Stimulated activated naive CD4-positive, alpha-beta T cell (primary cell): ENCODE results near the gene SLC12A5.

ENCODE experiments used
- DNase-seq, 6 experiments: peaks; one replicate each; lab custom pipeline; 2025; lab: John Stamatoyannopoulos, UW

SLC12A5 gene

DNA sequence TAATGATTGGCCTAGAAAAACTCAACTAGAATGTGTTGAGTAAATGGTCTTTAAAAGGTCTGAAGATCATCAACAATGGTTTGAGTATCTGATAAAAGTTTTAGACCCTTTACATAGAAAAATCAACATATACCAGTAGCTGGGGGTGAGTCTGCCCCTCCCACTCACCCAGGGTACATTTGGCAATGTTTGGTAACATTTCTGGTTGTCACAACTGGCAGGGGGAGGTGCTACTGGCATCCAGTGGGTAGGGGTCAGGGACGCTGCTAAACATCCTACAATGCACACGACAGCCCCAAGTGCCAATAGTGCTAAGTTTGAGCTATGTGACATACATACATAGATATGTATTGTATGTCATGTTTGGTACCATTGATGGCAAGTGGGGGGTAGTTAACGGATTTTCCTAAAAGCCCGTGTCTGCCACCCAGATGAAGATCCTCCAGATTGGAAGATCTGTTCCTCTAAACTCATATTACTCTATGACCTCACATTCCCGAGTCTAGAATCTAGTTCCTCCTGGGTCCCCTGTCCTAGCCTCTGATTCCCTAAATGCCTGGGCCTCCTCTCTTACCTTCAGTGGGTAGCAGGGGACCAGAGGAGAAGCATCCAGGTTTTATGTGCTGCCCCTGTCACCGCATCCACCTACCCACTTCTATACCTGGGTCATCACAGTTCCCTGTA, 22.9 kb upstream of the SLC12A5 start:
- DNase-seq, result no peak

GRCh38 chr20:46006964-46007363, 22.1 kb upstream of the SLC12A5 start:
- no peak for DNase-seq

GRCh38 chr20:46007671-46008070, 21.3 kb upstream of the SLC12A5 start:
- no peak for DNase-seq

DNA sequence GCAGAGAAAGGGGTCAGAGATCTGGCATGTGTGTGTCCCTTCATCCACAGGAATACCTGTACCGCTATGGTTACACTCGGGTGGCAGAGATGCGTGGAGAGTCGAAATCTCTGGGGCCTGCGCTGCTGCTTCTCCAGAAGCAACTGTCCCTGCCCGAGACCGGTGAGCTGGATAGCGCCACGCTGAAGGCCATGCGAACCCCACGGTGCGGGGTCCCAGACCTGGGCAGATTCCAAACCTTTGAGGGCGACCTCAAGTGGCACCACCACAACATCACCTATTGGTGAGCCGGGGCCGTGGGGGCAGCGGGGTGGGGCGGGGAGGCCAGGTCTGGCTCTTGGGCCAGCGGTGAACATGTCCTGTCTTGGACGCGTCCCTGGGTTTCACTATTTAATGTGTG, 19.2 kb upstream of the SLC12A5 start:
- no peak for DNase-seq

DNA sequence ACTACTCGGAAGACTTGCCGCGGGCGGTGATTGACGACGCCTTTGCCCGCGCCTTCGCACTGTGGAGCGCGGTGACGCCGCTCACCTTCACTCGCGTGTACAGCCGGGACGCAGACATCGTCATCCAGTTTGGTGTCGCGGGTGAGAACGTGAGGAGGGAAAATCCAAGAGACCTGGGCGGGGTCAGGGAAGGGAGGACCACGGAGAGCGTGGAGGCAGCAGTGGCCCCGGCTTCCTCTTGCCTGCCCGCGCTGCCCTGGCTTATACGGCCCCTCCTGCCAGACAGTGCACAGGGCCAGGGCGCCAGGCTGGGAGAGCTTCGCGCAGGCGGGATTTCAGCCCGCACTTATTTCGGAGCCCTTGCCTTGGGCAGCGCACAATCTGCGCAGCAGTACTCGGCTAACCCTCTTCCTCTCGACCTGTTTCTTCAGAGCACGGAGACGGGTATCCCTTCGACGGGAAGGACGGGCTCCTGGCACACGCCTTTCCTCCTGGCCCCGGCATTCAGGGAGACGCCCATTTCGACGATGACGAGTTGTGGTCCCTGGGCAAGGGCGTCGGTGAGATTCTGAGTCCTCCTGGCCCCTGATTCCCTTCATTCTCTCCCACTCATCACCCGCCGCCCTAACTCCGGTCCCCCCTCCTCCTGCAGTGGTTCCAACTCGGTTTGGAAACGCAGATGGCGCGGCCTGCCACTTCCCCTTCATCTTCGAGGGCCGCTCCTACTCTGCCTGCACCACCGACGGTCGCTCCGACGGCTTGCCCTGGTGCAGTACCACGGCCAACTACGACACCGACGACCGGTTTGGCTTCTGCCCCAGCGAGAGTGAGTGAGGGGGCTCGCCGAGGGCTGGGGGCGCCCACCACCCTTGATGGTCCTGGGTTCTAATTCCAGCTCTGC, 18.3 kb upstream of the SLC12A5 start:
- peak; percentile 40 to 59 (median 47) for DNase-seq

GRCh38 chr20:46011631-46012482, 17.2 kb upstream of the SLC12A5 start:
- no peak for DNase-seq

DNA sequence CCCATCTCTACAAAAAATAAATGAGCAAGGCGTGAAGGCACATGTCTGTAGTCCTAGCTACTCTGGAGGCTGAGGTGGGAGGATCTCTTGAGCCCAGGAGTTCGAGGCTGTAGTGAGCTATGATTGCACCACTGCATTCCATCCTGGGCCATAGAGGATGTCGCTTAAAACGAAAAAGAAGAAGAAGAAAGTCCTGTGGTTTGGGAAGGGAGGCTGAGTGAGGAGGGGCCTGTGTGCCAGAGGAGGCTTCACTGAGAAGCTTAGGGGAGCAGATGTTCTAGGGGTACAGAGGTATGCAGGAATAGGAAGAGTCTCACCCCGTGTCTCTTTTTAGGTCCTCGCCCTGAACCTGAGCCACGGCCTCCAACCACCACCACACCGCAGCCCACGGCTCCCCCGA, 16.1 kb upstream of the SLC12A5 start:
- DNase-seq, result no peak

DNA sequence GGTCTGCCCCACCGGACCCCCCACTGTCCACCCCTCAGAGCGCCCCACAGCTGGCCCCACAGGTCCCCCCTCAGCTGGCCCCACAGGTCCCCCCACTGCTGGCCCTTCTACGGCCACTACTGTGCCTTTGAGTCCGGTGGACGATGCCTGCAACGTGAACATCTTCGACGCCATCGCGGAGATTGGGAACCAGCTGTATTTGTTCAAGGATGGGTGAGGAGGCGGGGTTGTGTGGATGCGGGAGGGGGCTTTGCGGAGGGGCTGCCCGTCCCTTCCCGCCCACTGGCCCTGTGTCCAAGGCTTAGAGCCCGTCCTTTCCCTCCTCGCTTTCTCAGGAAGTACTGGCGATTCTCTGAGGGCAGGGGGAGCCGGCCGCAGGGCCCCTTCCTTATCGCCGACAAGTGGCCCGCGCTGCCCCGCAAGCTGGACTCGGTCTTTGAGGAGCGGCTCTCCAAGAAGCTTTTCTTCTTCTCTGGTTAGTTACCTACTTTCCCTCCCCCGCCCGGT, 15.6 kb upstream of the SLC12A5 start:
- DNase-seq, result no peak

- DNase-seq, result peak; percentile 31 to 73 (median 55)
Observed at GRCh38 chr20:46013829-46014516, 15.0 kb upstream of the SLC12A5 start.

DNA sequence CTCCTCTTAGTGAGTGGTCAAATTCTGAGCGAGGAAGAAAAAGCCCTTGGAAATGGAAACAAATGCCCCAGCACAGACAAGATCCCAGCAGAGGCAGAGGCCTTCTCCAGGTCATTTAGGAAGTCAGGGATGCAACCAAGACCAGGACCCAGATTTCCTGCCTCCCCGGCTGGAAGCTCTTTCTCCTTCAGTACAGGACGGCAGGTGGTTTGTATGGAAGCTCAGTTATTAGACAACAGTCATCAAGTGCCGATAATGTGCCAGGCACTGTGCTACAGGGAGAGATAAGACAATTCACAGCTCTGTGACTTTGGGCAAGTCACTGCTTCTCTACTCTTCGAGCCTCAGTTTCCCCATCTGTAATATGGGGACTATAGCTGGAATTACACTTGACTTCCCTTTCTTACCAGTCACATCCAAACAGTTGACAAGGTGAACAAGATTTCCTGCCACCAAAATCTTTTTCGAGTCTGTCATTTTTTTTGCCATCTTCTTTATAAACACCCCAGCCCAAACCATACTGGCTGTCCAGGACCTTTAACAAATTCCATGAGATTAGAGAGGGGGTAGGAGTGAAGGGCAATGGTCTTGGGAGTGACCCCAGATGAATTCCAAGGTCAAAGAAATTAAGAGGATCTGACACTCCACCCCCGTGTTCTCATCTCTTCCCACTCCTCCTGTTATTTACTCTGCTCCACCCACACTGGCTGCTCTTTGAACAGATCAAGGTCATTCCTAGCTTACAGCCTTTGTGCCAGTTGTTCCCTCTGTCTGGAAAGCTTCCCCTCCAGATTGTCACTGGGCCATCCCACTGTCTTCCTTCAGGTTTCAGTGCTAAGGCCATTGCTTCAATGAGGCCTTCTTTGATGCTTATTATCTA, 14.3 kb upstream of the SLC12A5 start:
- no peak for DNase-seq

- no peak for DNase-seq
Observed at GRCh38 chr20:46017272-46017671, 11.7 kb upstream of the SLC12A5 start.

DNA sequence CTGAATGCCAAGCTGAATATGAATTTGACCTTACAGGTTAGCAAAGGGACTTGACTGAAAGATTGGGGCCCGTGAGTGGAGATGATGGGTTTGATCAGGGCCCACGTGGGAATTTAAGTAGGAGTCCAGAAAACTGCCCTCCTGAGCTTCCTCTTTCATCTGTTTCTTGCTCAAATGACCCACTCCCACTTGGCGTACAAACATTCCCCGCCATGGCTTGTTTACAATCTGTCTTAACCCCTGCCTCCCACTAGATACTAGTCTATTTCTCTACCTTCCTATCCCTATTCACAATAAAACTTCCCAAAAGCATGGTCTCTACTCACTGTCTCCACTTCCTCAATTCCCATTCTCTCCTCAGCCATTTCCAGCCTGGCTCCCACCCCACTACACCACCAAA, 10.9 kb upstream of the SLC12A5 start:
- no peak for DNase-seq

GRCh38 chr20:46018611-46019010, 10.4 kb upstream of the SLC12A5 start:
- DNase-seq, result no peak

DNA sequence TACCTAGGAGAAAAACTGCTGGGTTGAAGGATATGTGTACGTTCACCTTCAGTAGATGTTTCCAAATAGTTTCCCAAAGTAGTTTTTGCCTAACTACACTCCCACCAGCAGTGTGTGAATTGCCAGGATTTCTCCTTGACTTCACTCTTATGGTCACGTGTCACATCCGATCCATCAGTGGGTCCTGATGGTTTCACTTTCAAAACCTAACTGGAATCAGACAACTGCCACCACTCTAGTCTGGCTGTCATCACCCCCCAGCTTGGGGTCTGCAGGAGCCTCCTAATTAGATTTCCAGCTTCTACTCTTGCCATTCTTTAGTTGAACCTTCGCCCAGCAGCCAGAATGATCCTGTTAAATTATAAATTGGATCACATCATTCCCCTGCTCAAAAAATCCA, 8.5 kb upstream of the SLC12A5 start:
- no peak for DNase-seq

DNA sequence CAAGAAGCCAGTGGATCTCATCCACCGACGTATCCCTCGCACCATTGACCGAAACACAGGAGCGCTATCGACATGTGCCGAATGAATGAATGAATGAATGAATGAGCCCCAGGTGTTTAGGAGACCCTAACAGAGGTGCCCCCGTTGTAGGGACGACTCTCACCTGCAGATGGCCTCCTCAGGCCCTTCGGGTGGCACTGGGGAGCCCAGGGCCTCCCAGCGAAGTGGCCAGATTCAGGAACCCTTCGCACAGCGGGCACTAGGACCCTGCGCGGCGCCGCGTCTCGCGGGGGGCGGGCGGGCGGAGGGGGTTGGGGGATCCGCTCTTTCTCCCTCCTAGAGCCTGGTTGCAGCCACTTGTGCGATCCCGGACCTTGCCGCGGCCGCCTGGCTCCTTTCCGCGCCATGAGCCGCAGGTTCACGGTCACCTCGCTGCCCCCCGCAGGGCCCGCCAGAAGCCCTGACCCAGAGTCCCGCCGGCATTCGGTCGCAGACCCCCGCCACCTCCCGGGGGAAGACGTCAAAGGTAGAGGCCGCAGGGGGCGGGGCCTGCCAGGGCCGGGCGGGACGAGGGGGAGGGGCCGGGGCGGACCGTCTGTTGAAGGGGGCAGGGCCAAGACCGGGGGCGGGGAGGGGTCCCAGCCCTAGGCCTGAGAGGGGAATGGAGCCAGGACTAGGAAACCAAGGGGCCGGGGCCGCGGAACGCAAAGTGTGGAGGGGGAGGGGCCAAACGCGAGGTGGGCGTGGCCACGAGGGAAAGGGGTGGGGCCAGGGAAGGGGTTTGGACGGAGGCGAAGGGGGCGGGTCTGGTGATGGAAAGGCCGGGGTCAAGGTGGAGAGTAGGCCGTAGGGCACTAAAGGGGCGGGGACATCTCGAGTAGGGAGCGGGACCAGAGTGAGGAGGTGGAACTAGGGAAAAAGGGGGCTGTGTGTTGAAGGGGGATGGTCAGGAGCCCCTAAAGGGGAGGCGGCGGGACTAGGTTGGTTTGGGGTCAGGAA, 7.4 kb upstream of the SLC12A5 start:
- peak in 5 of 6 experiments; percentile 25 to 45 (median 44) for DNase-seq

DNA sequence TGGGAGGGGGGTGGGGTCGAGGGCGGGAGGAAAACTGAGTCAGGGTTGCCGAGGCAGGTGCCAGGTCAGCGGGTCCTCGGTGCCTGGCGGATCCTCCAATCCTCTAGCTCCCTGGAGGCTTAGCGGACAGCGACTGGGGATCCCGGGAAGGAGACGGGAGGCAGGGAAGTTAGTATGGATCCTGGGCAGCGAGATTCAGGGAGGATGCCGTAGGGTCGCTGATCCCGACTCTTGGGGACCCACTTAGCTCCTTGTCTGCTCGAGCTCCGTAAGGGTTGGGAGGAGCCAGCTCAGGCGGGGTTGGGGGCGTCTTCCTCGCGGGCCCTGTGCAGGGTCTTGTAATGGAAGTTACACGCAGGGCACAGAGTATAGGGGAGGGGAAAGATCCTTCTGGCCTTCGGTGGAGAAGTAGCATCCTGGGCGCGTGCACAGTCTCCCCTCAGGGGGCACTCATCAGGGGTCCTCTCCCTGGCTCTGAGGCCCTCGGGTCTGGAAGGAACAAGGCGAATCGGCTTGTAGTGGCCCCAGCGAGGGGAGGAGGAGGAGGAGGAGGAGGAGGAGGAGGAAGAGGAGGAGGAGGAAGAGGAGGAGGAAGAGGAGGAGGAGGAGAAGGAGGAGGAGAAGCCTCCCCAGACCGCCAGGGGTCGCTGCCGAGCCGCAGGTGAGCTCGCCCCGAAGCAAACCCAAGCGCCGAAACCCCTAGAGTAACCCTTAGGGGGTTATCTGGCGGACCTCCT, 6.4 kb upstream of the SLC12A5 start:
- DNase-seq, result peak in 5 of 6 experiments; percentile 54 to 80 (median 65)

- no peak for DNase-seq
Observed at GRCh38 chr20:46023148-46023484, 5.9 kb upstream of the SLC12A5 start.

DNA sequence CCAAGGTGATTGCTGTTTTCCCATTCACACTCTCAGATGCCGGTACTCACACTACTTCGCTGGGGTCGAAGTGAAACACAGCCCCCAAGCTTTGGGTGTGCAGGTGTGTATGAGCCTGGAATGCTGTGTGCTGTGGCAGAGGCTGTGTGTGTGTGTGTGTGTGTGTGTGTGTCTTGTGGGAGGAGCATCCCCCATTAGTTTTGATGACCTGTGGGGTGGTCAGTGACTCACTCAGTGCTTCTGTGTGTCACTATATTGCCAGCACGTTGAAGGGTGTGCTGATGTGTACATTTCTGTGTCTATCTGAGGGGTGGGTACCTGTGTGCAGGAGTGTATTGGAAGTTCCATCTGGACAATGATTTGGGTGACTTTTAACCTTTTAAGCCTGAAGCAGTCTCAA, 5.0 kb upstream of the SLC12A5 start:
- no peak for DNase-seq

DNA sequence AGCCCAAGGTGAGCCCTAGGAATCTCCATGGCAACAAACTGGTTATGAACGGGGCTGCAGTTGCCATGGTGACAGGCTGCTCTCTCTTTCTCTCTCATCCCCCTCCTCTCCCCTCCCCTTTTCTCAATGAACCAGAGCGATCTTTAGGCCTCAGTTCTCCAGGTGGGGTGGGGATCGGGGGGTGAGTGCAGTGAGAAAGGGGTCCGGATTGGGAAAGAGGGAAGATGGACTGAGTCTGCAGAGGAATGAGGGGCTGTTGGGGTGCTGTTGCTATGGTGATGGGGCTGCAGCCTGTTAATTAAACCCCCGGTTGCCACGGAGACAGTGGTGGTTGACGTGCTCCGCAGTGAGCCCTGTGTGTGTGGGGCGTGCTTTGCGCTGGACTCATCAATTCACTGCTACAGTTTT, 3.6 kb upstream of the SLC12A5 start:
- no peak for DNase-seq
